CD14-positive monocyte (primary cell): ENCODE data around the gene SLC2A4RG. TPM values are rescaled to one million over a fixed set of nuclear protein-coding genes. Genes with fewer than 3 reads are reported as not detected.

Experiments
- DNase-seq, 3 donors: peaks; one replicate each; pipeline ENCODE4 v3.0.0-alpha.2; 2011 to 2022
- H2AFZ ChIP-seq: 2 replicates; pipeline ENCODE4 v1.6.0; 2012; ENCODE audit warnings: mild to moderate bottlenecking, low read depth, low read length, inconsistent platforms; ENCODE audit not compliant: insufficient read depth, poor library complexity, severe bottlenecking
- H3K27ac ChIP-seq, 2 donors: 1 replicate in 1 of 2; 2 replicates in 1 of 2; pipeline ENCODE4 v1.5.1; 2012 to 2013; ENCODE audit warnings: low read length in 2 of 2, control low read depth in 1 of 2, inconsistent platforms in 1 of 2, low read depth in 1 of 2, mild to moderate bottlenecking in 1 of 2
- H3K27me3 ChIP-seq, 2 donors: one replicate each; pipeline versions ENCODE4 v1.6.0 to v1.6.1; 2011 to 2013; ENCODE audit warnings: low read length in 2 of 2; ENCODE audit not compliant: control insufficient read depth in 2 of 2, insufficient read depth in 2 of 2
- H3K36me3 ChIP-seq, 2 donors: replicated peaks in 1 of 2; 1 replicate in 1 of 2; 2 replicates in 1 of 2; pipeline versions ENCODE4 v1.5.1 to v1.6.1; 2012 to 2013; ENCODE audit warnings: low read length in 2 of 2, control low read depth in 1 of 2, inconsistent platforms in 1 of 2, mild to moderate bottlenecking in 1 of 2; ENCODE audit not compliant: insufficient read depth in 2 of 2, control insufficient read depth in 1 of 2
- H3K4me1 ChIP-seq, 2 donors: 1 replicate in 1 of 2; 2 replicates in 1 of 2; pipeline versions ENCODE4 v1.5.1 to v1.6.1; 2012 to 2013; ENCODE audit warnings: low read length in 2 of 2, control low read depth in 1 of 2, inconsistent platforms in 1 of 2, mild to moderate bottlenecking in 1 of 2, moderate library complexity in 1 of 2; ENCODE audit not compliant: insufficient read depth in 2 of 2, control insufficient read depth in 1 of 2
- H3K4me2 ChIP-seq: replicated peaks from 2 replicates; pipeline ENCODE3; 2012; ENCODE audit warnings: low read length, moderate library complexity, mild to moderate bottlenecking; ENCODE audit not compliant: poor library complexity, severe bottlenecking; ENCODE audit errors: extremely low read depth
- H3K4me3 ChIP-seq, 3 experiments: fragments of 200-600 bp in 1 of 3; sonication (generic) in 1 of 3; replicated peaks in 1 of 3; 1 replicate in 2 of 3; 2 replicates in 1 of 3; pipeline ENCODE4 v1.5.1; 2011 to 2013; ENCODE audit warnings: low read length in 3 of 3, mild to moderate bottlenecking in 3 of 3, control low read depth in 2 of 3, low read depth in 2 of 3, inconsistent platforms in 1 of 3, moderate library complexity in 1 of 3
- H3K79me2 ChIP-seq: 2 replicates; pipeline ENCODE4 v1.6.0; 2012; ENCODE audit warnings: mild to moderate bottlenecking, control low read depth, inconsistent platforms, low read length, moderate library complexity; ENCODE audit not compliant: insufficient read depth
- H3K9ac ChIP-seq: 2 replicates; pipeline ENCODE4 v1.6.0; 2017; ENCODE audit warnings: low read length, mild to moderate bottlenecking; ENCODE audit not compliant: insufficient read depth, poor library complexity, severe bottlenecking
- H3K9me3 ChIP-seq, 2 donors: replicated peaks in 1 of 2; 1 replicate in 1 of 2; 2 replicates in 1 of 2; pipeline versions ENCODE4 v1.5.1 to v1.6.1; 2012 to 2013; ENCODE audit warnings: low read length in 2 of 2, control low read depth in 1 of 2; ENCODE audit not compliant: control insufficient read depth in 1 of 2, insufficient read depth in 1 of 2
- H4K20me1 ChIP-seq: 2 replicates; pipeline ENCODE4 v1.6.0; 2012; ENCODE audit warnings: mild to moderate bottlenecking, low read length, control low read depth, moderate library complexity; ENCODE audit not compliant: insufficient read depth
- H3K27ac Mint-ChIP-seq, 7 donors: one replicate each; pipeline ENCODE4 v1.8.0; 2020; ENCODE audit warnings: mild to moderate bottlenecking in 7 of 7, mixed read lengths in 7 of 7, moderate library complexity in 6 of 7, inconsistent platforms in 2 of 7
- H3K27me3 Mint-ChIP-seq, 3 donors: one replicate each; pipeline ENCODE4 v1.8.0; 2021 to 2022; ENCODE audit warnings: low read depth in 3 of 3, mild to moderate bottlenecking in 3 of 3, mixed read lengths in 3 of 3, moderate library complexity in 3 of 3, inconsistent platforms in 1 of 3
- H3K36me3 Mint-ChIP-seq, 2 donors: one replicate each; pipeline ENCODE4 v1.8.0; 2020; ENCODE audit warnings: mixed read lengths in 2 of 2, inconsistent platforms in 1 of 2, mild to moderate bottlenecking in 1 of 2
- H3K4me1 Mint-ChIP-seq: one replicate; pipeline ENCODE4 v1.8.0; 2020; ENCODE audit warnings: mild to moderate bottlenecking, mixed read lengths
- H3K4me3 Mint-ChIP-seq, 2 donors: one replicate each; pipeline ENCODE4 v1.8.0; 2020; ENCODE audit warnings: mild to moderate bottlenecking in 2 of 2, mixed read lengths in 2 of 2, moderate library complexity in 1 of 2
- H3K9me3 Mint-ChIP-seq, 7 donors: one replicate each; pipeline ENCODE4 v1.8.0; 2020 to 2022; ENCODE audit warnings: mixed read lengths in 7 of 7, mild to moderate bottlenecking in 6 of 7, moderate library complexity in 6 of 7, inconsistent platforms in 2 of 7
- CTCF ChIP-seq: fragments of 200-600 bp; IDR thresholded peaks from one replicate; pipeline ENCODE4 v1.8.0; 2022; ENCODE audit warnings: antibody characterized with exemption, mild to moderate bottlenecking
- WGBS: methylation state at CpG from one replicate; pipeline ENCODE4 v1.1.5; 2013; ENCODE audit warnings: missing lambda C conversion rate; ENCODE audit not compliant: insufficient coverage; 5-methylcytosine and 5-hydroxymethylcytosine counted together
- intact Hi-C, 2 donors: fragments of 100-400 bp; cut with micrococcal nuclease; formaldehyde crosslinking; loops; one replicate each; pipeline versions ENCODE4 v1.15.0 to v1.15.1; 2023
- polyA plus RNA-seq, 3 donors: library from polyadenylated mRNA; depleted of rRNA in 1 of 3; unstranded in 2 of 3; stranded (reverse) in 1 of 3; fragments of 300-500 nt in 2 of 3; fragments of >200 nt in 1 of 3; fragmentation: Illumina TruSeq in 2 of 3; gene quantifications; 1 replicate in 2 of 3; 2 replicates in 1 of 3; pipeline ENCODE4 v1.2.3, GENCODE V29; 2012 to 2021

The SLC2A4RG gene
- polyA plus RNA-seq, 3 donors, result 0.46 to 21.0 (median 1.5) TPM

GRCh38 chr20:63771046-63771707 is 31.6 kb downstream of the SLC2A4RG start:
- H3K4me1 Mint-ChIP-seq, result peaks cover 5% of the 10 kb centered on the region

More at GRCh38 chr20:63771046-63771707, 31.6 kb downstream of the SLC2A4RG start:
- Mint-ChIP-seq H3K4me3 (no peak overlapping the region), H3K36me3 (no peaks in the 10 kb centered on the region), H3K27me3 (peaks cover 10 to 21% (median 12%) of the 10 kb centered on the region in 3 donors), H3K27ac (no peak overlapping the region), H3K9me3 (peaks cover 0 to 2% (median 0%) of the 10 kb centered on the region in 7 donors)
- Histone ChIP-seq H3K4me2 (no peak overlapping the region), H4K20me1 (no peaks in the 10 kb centered on the region), H3K9ac (no peak overlapping the region), H3K79me2 (no peaks in the 10 kb centered on the region), H3K4me3 (no peak overlapping the region), H3K4me1 (no peaks in the 10 kb centered on the region), H3K36me3 (no peaks in the 10 kb centered on the region), H3K9me3 (no peaks in the 10 kb centered on the region), H2AFZ (no peak overlapping the region), H3K27me3 (no peaks in the 10 kb centered on the region), H3K27ac (no peak overlapping the region)
- no peak for TF ChIP-seq CTCF
- intact Hi-C loops, result no loop called here
- 95% methylated on average over 41 of the region's 52 CpGs for WGBS
- no peak for DNase-seq
